ENCODE measurements around the gene PAX8. TPM values are rescaled to one million over a fixed set of nuclear protein-coding genes. Genes with fewer than 3 reads are reported as not detected.

The PAX8 gene
- total and polyA plus RNA-seq, 10 of the 15 experiments (the other 5 are each of a cell fraction or from before 2014, with no cell fraction given) = 0.16 to 2.5 (median 0.97) TPM

DNA sequence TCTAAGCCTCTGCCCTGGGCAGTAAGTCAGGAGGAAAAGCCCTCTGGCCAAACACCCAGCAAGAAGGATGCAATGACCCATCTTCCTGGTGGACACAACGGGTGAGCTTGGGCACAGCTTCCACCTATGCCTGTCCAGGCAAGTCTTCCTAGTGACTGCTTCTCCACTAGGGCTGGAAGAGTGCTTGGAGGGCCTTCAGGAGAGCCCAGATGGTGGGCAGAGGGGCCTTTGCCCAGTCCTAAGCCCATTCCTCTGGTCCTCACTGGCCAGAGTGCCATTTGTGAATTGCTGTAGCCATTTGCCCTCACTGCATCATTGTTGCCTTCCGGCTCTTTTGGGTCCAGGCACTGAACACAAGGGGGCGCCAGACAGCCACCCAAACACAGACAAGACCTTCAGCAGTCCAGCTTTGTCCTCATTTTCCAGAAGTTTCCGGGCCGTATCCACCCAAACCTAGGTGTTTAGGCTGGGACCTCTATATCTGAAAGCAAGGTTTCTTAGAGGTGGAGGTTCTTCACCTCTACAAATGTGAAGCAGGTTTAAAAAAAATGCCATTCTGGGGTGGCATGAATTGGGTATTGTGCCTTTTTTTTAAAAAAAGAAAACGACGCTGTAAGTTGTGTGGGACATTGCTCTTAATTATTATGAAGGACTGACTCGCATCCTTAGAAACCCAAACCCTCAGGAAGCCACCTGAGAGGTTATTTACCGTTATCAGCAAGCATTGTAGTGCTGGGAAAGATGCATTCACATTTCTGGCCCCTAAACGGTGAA, 29.5 kb downstream of the PAX8 start (continued):
- TF ChIP-seq RCOR1 (conservative IDR thresholded peaks at IDR 0.05; ENCODE audit: low read depth, low read length) = no peak
- TF ChIP-seq ZNF274 (IDR thresholded peaks at IDR 0.05; ENCODE audit: insufficient read depth, insufficient read length) = no peak

DNA sequence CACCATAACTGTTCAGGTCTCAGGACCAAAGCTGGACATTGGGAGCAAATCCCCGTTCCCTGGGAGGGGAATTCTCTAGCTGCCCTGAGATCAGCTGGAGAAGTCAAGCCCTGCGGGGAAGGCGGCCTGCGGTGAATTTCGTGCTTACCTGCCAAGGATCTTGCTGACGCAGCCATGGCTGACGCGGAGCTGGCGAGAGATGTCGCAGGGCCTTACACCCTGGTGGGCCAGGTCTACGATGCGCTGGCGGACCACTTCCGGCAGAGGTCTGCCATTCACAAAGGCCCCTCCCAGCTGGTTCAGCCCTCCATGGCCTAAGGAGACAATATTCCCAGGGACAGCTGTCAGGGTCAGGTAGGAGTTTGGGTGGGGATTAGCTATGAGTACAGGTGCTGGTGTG, 32.1 kb downstream of the PAX8 start:
- Histone ChIP-seq H3K9me3 (replicated peaks; ENCODE audit: control insufficient read depth, insufficient read depth, low read length) (no peaks in the 10 kb centered on the region), H3K27ac (ENCODE audit: control insufficient read depth, insufficient read depth) (no peak overlapping the region), H4K20me1 (ENCODE audit: control insufficient read depth, insufficient read depth) (no peaks in the 10 kb centered on the region), H3K9ac (ENCODE audit: control insufficient read depth, insufficient read depth, low read length) (no peak overlapping the region), H2AFZ (ENCODE audit: control insufficient read depth, low read depth, low read length) (no peak overlapping the region), H3K79me2 (ENCODE audit: control insufficient read depth, insufficient read depth, low read length) (no peaks in the 10 kb centered on the region), H3K36me3 (ENCODE audit: control insufficient read depth in 2 of 2, insufficient read depth in 2 of 2, low read length in 1 of 2) (no peaks in the 10 kb centered on the region), H3K4me1 (ENCODE audit: control insufficient read depth, insufficient read depth, low read length) (peaks cover 7% of the 10 kb centered on the region; the same call in 1 of the 2 replicates), H3K4me3 (no peak overlapping the region), H3K4me2 (ENCODE audit: control insufficient read depth, insufficient read depth) (no peak overlapping the region), H3K27me3 (replicated peaks in 1 of 2; ENCODE audit: control insufficient read depth in 2 of 2, insufficient read depth in 2 of 2, low read length in 1 of 2) (no peaks in the 10 kb centered on the region)
- 57% methylated on average over 14 of the region's 14 CpGs for WGBS (ENCODE audit: insufficient coverage, insufficient replicate concordance, low lambda C conversion rate, missing lambda C conversion rate)
- no peak for FAIRE-seq
- RAD21 ChIA-PET (ENCODE audit: unreplicated experiment) = interaction anchor here (1.0 to 1.9 kb wide), 3 partner anchors 11 to 142 kb away, joined by 3 to 6 read pairs (median 5); no protein-coding TSS in a partner anchor
- in situ Hi-C loops (cut with MboI) (loop anchor here (5.0 kb wide), 1 partner anchor 126 kb away; no protein-coding TSS in a partner anchor), intact Hi-C loops (cut with micrococcal nuclease; ENCODE audit: unreplicated experiment) (no loop called here)
- TF ChIP-seq, protein P1, sequence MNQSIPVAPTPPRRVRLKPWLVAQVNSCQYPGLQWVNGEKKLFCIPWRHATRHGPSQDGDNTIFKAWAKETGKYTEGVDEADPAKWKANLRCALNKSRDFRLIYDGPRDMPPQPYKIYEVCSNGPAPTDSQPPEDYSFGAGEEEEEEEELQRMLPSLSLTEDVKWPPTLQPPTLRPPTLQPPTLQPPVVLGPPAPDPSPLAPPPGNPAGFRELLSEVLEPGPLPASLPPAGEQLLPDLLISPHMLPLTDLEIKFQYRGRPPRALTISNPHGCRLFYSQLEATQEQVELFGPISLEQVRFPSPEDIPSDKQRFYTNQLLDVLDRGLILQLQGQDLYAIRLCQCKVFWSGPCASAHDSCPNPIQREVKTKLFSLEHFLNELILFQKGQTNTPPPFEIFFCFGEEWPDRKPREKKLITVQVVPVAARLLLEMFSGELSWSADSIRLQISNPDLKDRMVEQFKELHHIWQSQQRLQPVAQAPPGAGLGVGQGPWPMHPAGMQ (IDR thresholded peaks at IDR 0.05; ENCODE audit: borderline replicate concordance) = no peak
- TF ChIP-seq CUX1 (IDR thresholded peaks at IDR 0.05; ENCODE audit: insufficient replicate concordance, low read depth, low read length) (no peak), EGR1 (IDR thresholded peaks at IDR 0.05; ENCODE audit: borderline replicate concordance in 1 of 2, low read depth in 2 of 2, low read length in 2 of 2) (no peak), MLLT1 (IDR thresholded peaks at IDR 0.05) (no peak), FOXK2 (IDR thresholded peaks at IDR 0.05) (no peak)
- no peak for DNase-seq (ENCODE audit: low read depth, low spot score)
- no TSS peak for BruUV-seq (replicated peaks)
- SMC1A ChIA-PET (ENCODE audit: uncharacterized antibody, unreplicated experiment) = interaction anchor here (0.9 to 2.5 kb wide), 3 partner anchors 42 to 143 kb away, joined by 3 to 10 read pairs (median 4); no protein-coding TSS in a partner anchor
- ATAC-seq = no peak
- POLR2A ChIA-PET = no interaction called here
- CTCF ChIA-PET = interaction anchor here (1.1 to 6.7 kb wide), 7 partner anchors 8 to 166 kb away, joined by 3 to 45 read pairs (median 14); no protein-coding TSS in a partner anchor

Data from GM12878 (cell line).